Naive thymus-derived CD4-positive, alpha-beta T cell (primary cell): ENCODE results near the gene SLC25A17. TPM values are rescaled to one million over a fixed set of nuclear protein-coding genes. Genes with fewer than 3 reads are reported as not detected.
"Not testable (repeated sequence)": the region's sequence is repeated elsewhere in the genome, so short reads cannot be mapped to it uniquely, and the experiment has no call there.

Experiments
- ATAC-seq: fragments of 150-1000 bp; cut with Tn5 transposase; 2 replicates; pipeline ENCODE4 v1.10.0; 2021; ENCODE audit warnings: mild to moderate bottlenecking, moderate library complexity
- CTCF ChIA-PET: fragments of 350-600 bp; sonication (Branson Sonifier 250); formaldehyde crosslinking; loops from one replicate; lab custom pipeline; 2021; ENCODE audit warnings: antibody characterized with exemption; lab: Charles Lee
- POLR2A ChIA-PET: fragments of 350-600 bp; sonication (Branson Sonifier 250); formaldehyde crosslinking; loops from one replicate; lab custom pipeline; 2021; ENCODE audit warnings: antibody characterized with exemption, inconsistent platforms; lab: Charles Lee
- DNase-seq, 9 donors: peaks; one replicate each; pipeline versions ENCODE4 v3.0.0 to v3.0.0-alpha.2; 2020 to 2022; ENCODE audit warnings: mixed read lengths in 1 of 9
- H3K27ac ChIP-seq: one replicate; pipeline ENCODE4 v1.7.0; 2013; ENCODE audit warnings: mild to moderate bottlenecking, low read depth, low read length, moderate library complexity
- H3K27me3 ChIP-seq, 2 donors: one replicate each; pipeline ENCODE4 v1.7.0; 2013; ENCODE audit warnings: low read length in 2 of 2, mild to moderate bottlenecking in 2 of 2, moderate library complexity in 2 of 2; ENCODE audit not compliant: control insufficient read depth in 2 of 2, insufficient read depth in 2 of 2
- H3K36me3 ChIP-seq, 3 experiments: 1 replicate in 2 of 3; 2 replicates in 1 of 3; pipeline ENCODE4 v1.7.0; 2013; ENCODE audit warnings: low read length in 3 of 3, mild to moderate bottlenecking in 3 of 3, moderate library complexity in 1 of 3; ENCODE audit not compliant: insufficient read depth in 3 of 3, control insufficient read depth in 2 of 3
- H3K4me1 ChIP-seq, 2 donors: one replicate each; pipeline ENCODE4 v1.7.0; 2013; ENCODE audit warnings: low read length in 2 of 2, mild to moderate bottlenecking in 2 of 2, moderate library complexity in 1 of 2; ENCODE audit not compliant: control insufficient read depth in 2 of 2, insufficient read depth in 2 of 2
- H3K4me3 ChIP-seq: 2 replicates; pipeline ENCODE4 v1.7.0; 2013; ENCODE audit warnings: mild to moderate bottlenecking, low read length
- H3K9me3 ChIP-seq, 3 experiments: 1 replicate in 2 of 3; 2 replicates in 1 of 3; pipeline ENCODE4 v1.7.0; 2013; ENCODE audit warnings: low read length in 3 of 3; ENCODE audit not compliant: control insufficient read depth in 2 of 3
- H3K27ac Mint-ChIP-seq, 9 donors: one replicate each; pipeline ENCODE4 v1.8.0; 2020 to 2022; ENCODE audit warnings: mixed read lengths in 9 of 9, mild to moderate bottlenecking in 8 of 9, moderate library complexity in 5 of 9, inconsistent platforms in 2 of 9
- H3K27me3 Mint-ChIP-seq, 5 donors: one replicate each; pipeline ENCODE4 v1.8.0; 2021 to 2022; ENCODE audit warnings: mixed read lengths in 5 of 5, mild to moderate bottlenecking in 1 of 5
- H3K36me3 Mint-ChIP-seq, 5 donors: one replicate each; pipeline ENCODE4 v1.8.0; 2020 to 2022; ENCODE audit warnings: mixed read lengths in 5 of 5, mild to moderate bottlenecking in 3 of 5, inconsistent platforms in 1 of 5
- H3K4me1 Mint-ChIP-seq, 7 donors: one replicate each; pipeline ENCODE4 v1.8.0; 2020 to 2022; ENCODE audit warnings: mixed read lengths in 7 of 7, mild to moderate bottlenecking in 3 of 7, inconsistent platforms in 1 of 7
- H3K4me3 Mint-ChIP-seq, 10 donors: one replicate each; pipeline ENCODE4 v1.8.0; 2020 to 2022; ENCODE audit warnings: mild to moderate bottlenecking in 10 of 10, mixed read lengths in 10 of 10, moderate library complexity in 6 of 10, inconsistent platforms in 2 of 10
- H3K9me3 Mint-ChIP-seq, 11 donors: one replicate each; pipeline ENCODE4 v1.8.0; 2020 to 2022; ENCODE audit warnings: mixed read lengths in 11 of 11, mild to moderate bottlenecking in 4 of 11, inconsistent platforms in 1 of 11, moderate library complexity in 1 of 11
- intact Hi-C, 2 donors: fragments of 100-400 bp; cut with micrococcal nuclease; formaldehyde crosslinking; loops; one replicate each; pipeline ENCODE4 v1.15.1; 2023
- polyA plus RNA-seq, 2 donors: library from polyadenylated mRNA; unstranded; fragments of 300-500 nt; fragmentation: Illumina TruSeq; gene quantifications; one replicate each; pipeline ENCODE4 v1.2.3, GENCODE V29; 2021
- total RNA-seq, 6 experiments: library from RNA in 5 of 6; stranded (reverse) in 5 of 6; gene quantifications; 1 replicate in 5 of 6; 2 replicates in 1 of 6; pipeline ENCODE4 v1.2.3 and lab custom pipeline; 2021 to 2026

Gene SLC25A17
- total and polyA plus RNA-seq, 7 experiments from 2014 or later: 6.8 to 24.9 (median 14.2) TPM

GRCh38 chr22:40853333-40853732, 34.2 kb upstream of the SLC25A17 start:
- peaks cover 3 to 11% (median 5%) of the 10 kb centered on the region in 5 donors for H3K36me3 Mint-ChIP-seq
- H3K27ac Mint-ChIP-seq: peak overlapping the region in 7 of 9 donors; percentile 17 to 61 (median 23)
- POLR2A ChIA-PET: interaction anchor here (0.9 to 1.2 kb wide), 2 partner anchors 14 to 171 kb away, joined by 4 to 5 read pairs; no protein-coding TSS in a partner anchor

GRCh38 chr22:40845816-40846215, 26.7 kb upstream of the SLC25A17 start:
- peaks cover 8 to 75% (median 20%) of the 10 kb centered on the region in 3 experiments for H3K36me3 ChIP-seq
- peaks cover 4 to 39% (median 22%) of the 10 kb centered on the region in 5 donors for H3K36me3 Mint-ChIP-seq
- not testable (repeated sequence) for DNase-seq

More at GRCh38 chr22:40853333-40853732, 34.2 kb upstream of the SLC25A17 start:
- H3K36me3 ChIP-seq: peaks cover 7 to 20% (median 8%) of the 10 kb centered on the region in 3 experiments
- no peaks in the 10 kb centered on the region for H3K9me3 ChIP-seq
- H3K27me3 ChIP-seq: no peaks in the 10 kb centered on the region
- peaks cover 36 to 71% (median 57%) of the 10 kb centered on the region in 7 donors for H3K4me1 Mint-ChIP-seq
- ATAC-seq (no peak), DNase-seq (no peak)
- H3K27ac ChIP-seq: peak overlapping the region; percentile 50
- H3K27me3 Mint-ChIP-seq: peaks cover 0 to 2% (median 0%) of the 10 kb centered on the region in 5 donors
- H3K4me3 ChIP-seq: no peak overlapping the region
- peak overlapping the region; percentile 13 to 100 (median 66) for H3K4me3 Mint-ChIP-seq
- CTCF ChIA-PET: no interaction called here
- intact Hi-C loops: no loop called here
- peaks cover 24 to 42% of the 10 kb centered on the region in 2 donors for H3K4me1 ChIP-seq
- H3K9me3 Mint-ChIP-seq: peaks cover 0 to 2% (median 0%) of the 10 kb centered on the region in 11 donors

GRCh38 chr22:40844951-40845350, 25.8 kb upstream of the SLC25A17 start:
- H3K9me3 ChIP-seq: no peaks in the 10 kb centered on the region
- no peak overlapping the region for H3K27ac ChIP-seq
- Mint-ChIP-seq H3K27ac (peak overlapping the region in 2 of 9 donors; percentile 28 to 39), H3K27me3 (no peaks in the 10 kb centered on the region), H3K4me1 (peaks cover 0 to 30% (median 21%) of the 10 kb centered on the region in 7 donors), H3K9me3 (no peaks in the 10 kb centered on the region), H3K4me3 (no peak overlapping the region), H3K36me3 (peaks cover 0 to 43% (median 23%) of the 10 kb centered on the region in 5 donors)
- H3K27me3 ChIP-seq: no peaks in the 10 kb centered on the region
- intact Hi-C loops: no loop called here
- no peaks in the 10 kb centered on the region for H3K4me1 ChIP-seq
- CTCF ChIA-PET: interaction anchor here (1.0 kb wide), 1 partner anchor 19 kb away, joined by 3 read pairs; no protein-coding TSS in a partner anchor
- no peak for DNase-seq
- no peak for ATAC-seq
- POLR2A ChIA-PET: interaction anchor here (0.8 kb wide), 1 partner anchor 11 kb away, joined by 3 read pairs; no protein-coding TSS in a partner anchor
- H3K4me3 ChIP-seq: no peak overlapping the region
- peaks cover 13 to 81% (median 22%) of the 10 kb centered on the region in 3 experiments for H3K36me3 ChIP-seq

More at GRCh38 chr22:40845816-40846215, 26.7 kb upstream of the SLC25A17 start:
- Mint-ChIP-seq H3K27ac (peak overlapping the region in 1 of 9 donors; percentile 30), H3K4me1 (peaks cover 6 to 38% (median 26%) of the 10 kb centered on the region in 7 donors)
- H3K27me3 ChIP-seq, ATAC-seq, H3K4me1 ChIP-seq, H3K4me3 ChIP-seq, intact Hi-C loops, H3K4me3 Mint-ChIP-seq, H3K27me3 Mint-ChIP-seq, H3K9me3 ChIP-seq, H3K9me3 Mint-ChIP-seq: not testable (repeated sequence)
- POLR2A ChIA-PET: interaction anchor here (0.8 to 1.0 kb wide), 2 partner anchors 12 to 13 kb away, joined by 3 read pairs; no protein-coding TSS in a partner anchor
- CTCF ChIA-PET: interaction anchor here (1.0 kb wide), 1 partner anchor 19 kb away, joined by 3 read pairs; no protein-coding TSS in a partner anchor
- peak overlapping the region; percentile 4 for H3K27ac ChIP-seq

- DNase-seq (no peak), ATAC-seq (no peak)
- Mint-ChIP-seq H3K4me1 (peaks cover 1 to 37% (median 29%) of the 10 kb centered on the region in 7 donors), H3K9me3 (no peaks in the 10 kb centered on the region), H3K4me3 (no peak overlapping the region), H3K27ac (peak overlapping the region in 4 of 9 donors; percentile 26 to 57 (median 50)), H3K27me3 (no peaks in the 10 kb centered on the region), H3K36me3 (peaks cover 0 to 54% (median 32%) of the 10 kb centered on the region in 5 donors)
- Histone ChIP-seq H3K9me3 (no peaks in the 10 kb centered on the region), H3K27me3 (no peaks in the 10 kb centered on the region), H3K4me3 (no peak overlapping the region), H3K4me1 (no peaks in the 10 kb centered on the region), H3K27ac (no peak overlapping the region), H3K36me3 (peaks cover 20 to 82% (median 35%) of the 10 kb centered on the region in 3 experiments)
- intact Hi-C loops: loop anchor here in 1 of 2 donors (5.0 kb wide), 1 partner anchor 156 kb away; no protein-coding TSS in a partner anchor
- CTCF ChIA-PET: no interaction called here
- POLR2A ChIA-PET: interaction anchor here (0.6 to 1.0 kb wide), 2 partner anchors 19 to 795 kb away, joined by 3 read pairs; partner anchors contain the start of gene SLC25A17
Measured at GRCh38 chr22:40838486-40838885, 19.3 kb upstream of the SLC25A17 start.

- H3K4me1 Mint-ChIP-seq: peaks cover 1 to 25% (median 17%) of the 10 kb centered on the region in 7 donors
- intact Hi-C loops: loop anchor here in 1 of 2 donors (5.0 kb wide), 1 partner anchor 152 kb away; no protein-coding TSS in a partner anchor
- H3K36me3 Mint-ChIP-seq: peaks cover 6 to 48% (median 30%) of the 10 kb centered on the region in 5 donors
- H3K4me3 Mint-ChIP-seq: no peak overlapping the region
- H3K27ac Mint-ChIP-seq: no peak overlapping the region
- H3K36me3 ChIP-seq: peaks cover 23 to 77% (median 35%) of the 10 kb centered on the region in 3 experiments
- no peaks in the 10 kb centered on the region for H3K27me3 ChIP-seq
- H3K9me3 Mint-ChIP-seq: no peaks in the 10 kb centered on the region
- H3K4me3 ChIP-seq: no peak overlapping the region
- ATAC-seq: no peak
- CTCF ChIA-PET: no interaction called here
- H3K4me1 ChIP-seq: no peaks in the 10 kb centered on the region
- H3K9me3 ChIP-seq: no peaks in the 10 kb centered on the region
- H3K27ac ChIP-seq: no peak overlapping the region
- H3K27me3 Mint-ChIP-seq: no peaks in the 10 kb centered on the region
- no peak for DNase-seq
- POLR2A ChIA-PET: interaction anchor here (0.5 kb wide), 1 partner anchor 621 kb away, joined by 3 read pairs; no protein-coding TSS in a partner anchor
Measured at GRCh38 chr22:40834619-40835018, 15.5 kb upstream of the SLC25A17 start.

GRCh38 chr22:40829131-40829530, 10.0 kb upstream of the SLC25A17 start:
- DNase-seq: no peak
- no peak overlapping the region for H3K27ac Mint-ChIP-seq
- CTCF ChIA-PET: interaction anchor here (0.6 kb wide), 1 partner anchor 305 kb away, joined by 4 read pairs; no protein-coding TSS in a partner anchor
- peak overlapping the region; percentile 7 for H3K27ac ChIP-seq
- H3K9me3 Mint-ChIP-seq: no peaks in the 10 kb centered on the region
- H3K4me1 ChIP-seq: no peaks in the 10 kb centered on the region
- POLR2A ChIA-PET: interaction anchor here (0.6 kb wide), 1 partner anchor 760 kb away, joined by 3 read pairs; no protein-coding TSS in a partner anchor
- peaks cover 16 to 66% (median 28%) of the 10 kb centered on the region in 3 experiments for H3K36me3 ChIP-seq
- H3K9me3 ChIP-seq: no peaks in the 10 kb centered on the region
- no peak overlapping the region for H3K4me3 ChIP-seq
- H3K27me3 ChIP-seq: no peaks in the 10 kb centered on the region
- no peaks in the 10 kb centered on the region for H3K27me3 Mint-ChIP-seq
- H3K36me3 Mint-ChIP-seq: peaks cover 6 to 41% (median 24%) of the 10 kb centered on the region in 5 donors
- H3K4me1 Mint-ChIP-seq: peaks cover 0 to 4% (median 0%) of the 10 kb centered on the region in 7 donors
- intact Hi-C loops: no loop called here
- ATAC-seq: no peak
- no peak overlapping the region for H3K4me3 Mint-ChIP-seq
